ENCODE data around the gene TROAP.

Gene TROAP

DNA sequence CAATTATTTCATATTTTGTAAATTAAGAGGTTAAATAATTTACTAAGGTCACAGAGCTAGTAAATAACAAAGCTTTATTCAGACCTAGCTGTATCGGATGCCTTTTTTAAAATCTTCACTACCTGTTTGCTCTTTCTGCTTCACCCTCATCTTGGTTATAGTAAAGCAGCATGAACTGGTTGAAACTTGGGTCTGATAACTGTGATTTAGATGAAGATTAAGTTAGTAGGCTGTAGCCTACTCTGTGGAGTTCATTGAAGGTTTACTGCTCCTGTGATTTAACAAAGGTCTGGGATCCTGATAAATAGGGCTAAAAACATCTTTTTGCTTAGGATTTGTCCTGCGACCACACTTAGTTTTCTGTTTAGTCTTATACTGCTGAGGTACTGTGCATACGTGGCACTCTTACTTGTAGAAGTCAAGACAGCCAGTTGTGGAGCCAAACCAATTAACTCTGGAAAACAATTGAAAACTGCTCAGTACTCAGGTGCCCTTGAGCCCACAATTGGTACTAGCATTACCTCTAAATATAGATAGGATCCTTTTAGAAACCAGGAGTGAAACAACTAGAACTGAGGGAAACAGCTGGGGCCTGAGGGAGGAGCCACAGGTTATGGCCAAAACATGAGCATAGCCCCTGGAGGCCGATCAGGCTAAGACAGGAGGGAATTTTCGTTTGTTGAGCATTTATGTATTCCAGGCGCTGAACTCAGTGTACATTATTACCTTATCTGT is 46.5 kb downstream of the TROAP start (continued):
- 0 out of 2 replicates have a peak, but pooled peaks have one; percentile 31 for TF ChIP-seq TRIM28 (IDR thresholded peaks at IDR 0.05; ENCODE audit: borderline replicate concordance, low read length)
- TF ChIP-seq SCRT1 (tag by site-specific recombination; IDR thresholded peaks at IDR 0.05; ENCODE audit: borderline replicate concordance): peak; percentile 95
- TF ChIP-seq ZNF664 (tag by site-specific recombination; IDR thresholded peaks at IDR 0.05): peak; percentile 42

GRCh38 chr12:49370539-49370938 is 47.5 kb downstream of the TROAP start:
- Histone ChIP-seq H3K36me3 (ENCODE audit: control insufficient read depth in 2 of 2, insufficient read depth in 1 of 2, low read length in 2 of 2) (peaks cover 0 to 4% of the 10 kb centered on the region in 2 experiments; a peak in 1 of 3 replicates), H3K9me3 (ENCODE audit: control insufficient read depth, insufficient read depth, low read depth, low read length) (no peaks in the 10 kb centered on the region), H3K27ac (ENCODE audit: extremely low read depth, low read depth, low read length) (no peak overlapping the region), H3K4me1 (ENCODE audit: control insufficient read depth, insufficient read depth, low read length) (peaks cover 11% of the 10 kb centered on the region), H3K4me3 (ENCODE audit: low read depth, low read length) (no peak overlapping the region)
- POLR2A ChIA-PET: no interaction called here
- CTCF ChIA-PET: interaction anchor here (0.7 to 6.0 kb wide), 5 partner anchors 10 to 39 kb away, joined by 3 to 41 read pairs (median 4); no protein-coding TSS in a partner anchor
- TF ChIP-seq ZNF544 (tag by site-specific recombination; IDR thresholded peaks at IDR 0.05) (no peak), ELK4 (IDR thresholded peaks at IDR 0.05; ENCODE audit: borderline replicate concordance, low read depth, low read length) (no peak), ZNF146 (tag by site-specific recombination; IDR thresholded peaks at IDR 0.05) (no peak), GFI1B (tag by site-specific recombination; IDR thresholded peaks at IDR 0.05) (no peak), ZNF121 (tag by site-specific recombination; IDR thresholded peaks at IDR 0.05) (peak; percentile 96)

DNA sequence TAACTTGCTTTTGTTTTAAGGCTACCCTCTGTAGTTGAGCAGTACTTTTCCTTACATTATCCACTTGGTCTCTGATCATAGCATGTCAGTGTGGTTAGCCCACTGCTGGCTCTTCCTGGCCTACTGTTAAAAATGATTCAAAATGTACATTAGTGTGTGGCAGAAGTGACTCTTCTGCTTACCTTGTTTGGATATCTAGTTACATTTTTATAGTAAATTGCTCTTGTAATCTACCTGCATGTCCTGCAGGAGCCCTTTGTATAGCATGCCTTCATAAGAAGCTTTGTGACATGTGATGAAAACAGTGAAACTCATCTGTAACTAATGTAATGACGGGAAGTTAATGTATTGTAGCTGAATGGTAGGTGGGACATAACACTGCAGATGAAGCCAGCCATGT is 52.4 kb downstream of the TROAP start:
- peak overlapping the region; percentile 1; the same call in 1 of the 2 replicates for H3K27ac ChIP-seq (ENCODE audit: extremely low read depth, low read depth, low read length)
- peaks cover 0 to 4% of the 10 kb centered on the region in 2 experiments; a peak in 1 of 3 replicates for H3K36me3 ChIP-seq (ENCODE audit: control insufficient read depth in 2 of 2, insufficient read depth in 1 of 2, low read length in 2 of 2)
- H3K9me3 ChIP-seq (ENCODE audit: control insufficient read depth, insufficient read depth, low read depth, low read length): no peaks in the 10 kb centered on the region
- H3K4me1 ChIP-seq (ENCODE audit: control insufficient read depth, insufficient read depth, low read length): peaks cover 4% of the 10 kb centered on the region
- TF ChIP-seq PRDM6 (tag by site-specific recombination; IDR thresholded peaks at IDR 0.05) (peak; percentile 32; the same call in 1 of the 2 replicates), ZBTB44 (tag by site-specific recombination; IDR thresholded peaks at IDR 0.05) (peak; percentile 85), OSR2 (tag by site-specific recombination; IDR thresholded peaks at IDR 0.05) (peak; percentile 45; the same call in 1 of the 2 replicates), GFI1B (tag by site-specific recombination; IDR thresholded peaks at IDR 0.05) (no peak), ZFHX2 (tag by site-specific recombination; conservative IDR thresholded peaks at IDR 0.05) (no peak)
- no peak overlapping the region for H3K4me3 ChIP-seq (ENCODE audit: low read depth, low read length)
- ChIA-PET CTCF (interaction anchor here (0.7 to 3.1 kb wide), 3 partner anchors 9 to 38 kb away, joined by 4 to 13 read pairs (median 4); partner anchors contain the start of genes C1QL4 and SPATS2), POLR2A (interaction anchor here (3.1 kb wide), 1 partner anchor 8 kb away, joined by 18 read pairs; the partner anchor contains the start of gene SPATS2)

GRCh38 chr12:49377386-49377785 is 54.3 kb downstream of the TROAP start:
- Histone ChIP-seq H3K36me3 (ENCODE audit: control insufficient read depth in 2 of 2, insufficient read depth in 1 of 2, low read length in 2 of 2) (peaks cover 0 to 4% of the 10 kb centered on the region in 2 experiments; a peak in 1 of 3 replicates), H3K4me1 (ENCODE audit: control insufficient read depth, insufficient read depth, low read length) (peaks cover 8% of the 10 kb centered on the region), H3K9me3 (ENCODE audit: control insufficient read depth, insufficient read depth, low read depth, low read length) (no peaks in the 10 kb centered on the region), H3K4me3 (ENCODE audit: low read depth, low read length) (no peak overlapping the region), H3K27ac (ENCODE audit: extremely low read depth, low read depth, low read length) (no peak overlapping the region)
- CTCF ChIA-PET: interaction anchor here (0.6 to 3.1 kb wide), 6 partner anchors 19 to 142 kb away, joined by 3 to 13 read pairs (median 4); partner anchors contain the start of gene PRPH
- POLR2A ChIA-PET: interaction anchor here (1.0 to 3.1 kb wide), 2 partner anchors 9 to 10 kb away, joined by 5 to 18 read pairs; partner anchors contain the start of gene SPATS2
- TF ChIP-seq ZNF600 (tag by site-specific recombination; IDR thresholded peaks at IDR 0.05) (no peak), ZNF514 (tag by site-specific recombination; IDR thresholded peaks at IDR 0.05) (no peak), ZNF560 (tag by site-specific recombination; IDR thresholded peaks at IDR 0.05; ENCODE audit: borderline replicate concordance) (no peak), ZNF791 (tag by site-specific recombination; IDR thresholded peaks at IDR 0.05) (no peak), ZNF311 (tag by site-specific recombination; IDR thresholded peaks at IDR 0.05; ENCODE audit: borderline replicate concordance) (no peak), YY2 (tag by site-specific recombination; IDR thresholded peaks at IDR 0.05) (no peak), GLI4 (tag by site-specific recombination; IDR thresholded peaks at IDR 0.05) (no peak), ZNF266 (tag by site-specific recombination; IDR thresholded peaks at IDR 0.05; ENCODE audit: low read depth) (no peak), ZNF48 (tag by site-specific recombination; IDR thresholded peaks at IDR 0.05) (no peak), SCRT2 (tag by site-specific recombination; IDR thresholded peaks at IDR 0.05) (no peak)
- TF ChIP-seq, protein P1, sequence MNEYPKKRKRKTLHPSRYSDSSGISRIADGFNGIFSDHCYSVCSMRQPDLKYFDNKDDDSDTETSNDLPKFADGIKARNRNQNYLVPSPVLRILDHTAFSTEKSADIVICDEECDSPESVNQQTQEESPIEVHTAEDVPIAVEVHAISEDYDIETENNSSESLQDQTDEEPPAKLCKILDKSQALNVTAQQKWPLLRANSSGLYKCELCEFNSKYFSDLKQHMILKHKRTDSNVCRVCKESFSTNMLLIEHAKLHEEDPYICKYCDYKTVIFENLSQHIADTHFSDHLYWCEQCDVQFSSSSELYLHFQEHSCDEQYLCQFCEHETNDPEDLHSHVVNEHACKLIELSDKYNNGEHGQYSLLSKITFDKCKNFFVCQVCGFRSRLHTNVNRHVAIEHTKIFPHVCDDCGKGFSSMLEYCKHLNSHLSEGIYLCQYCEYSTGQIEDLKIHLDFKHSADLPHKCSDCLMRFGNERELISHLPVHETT (tag by site-specific recombination; IDR thresholded peaks at IDR 0.05): no peak

Data from HEK293 (cell line).